Lower leg skin (tissue), 4 donors: Measurements from ENCODE around the gene ZNF492. TPM values are rescaled to one million over a fixed set of nuclear protein-coding genes. Genes with fewer than 3 reads are reported as not detected.

ENCODE experiments used
- DNase-seq, 2 donors: peaks; one replicate each; pipeline ENCODE4 v3.0.0-alpha.2; 2019; ENCODE audit warnings: low spot score in 2 of 2
- H3K4me3 ChIP-seq: fragments of 200-600 bp; sonication (generic); 2 replicates; pipeline ENCODE4 v1.5.1; 2017; ENCODE audit warnings: mild to moderate bottlenecking, low read depth; ENCODE audit not compliant: poor library complexity, severe bottlenecking
- CTCF ChIP-seq, 3 donors: fragments of 450-650 bp; IDR thresholded peaks; one replicate each; pipeline ENCODE4 v1.5.1; 2016; ENCODE audit warnings: antibody characterized with exemption in 3 of 3, mild to moderate bottlenecking in 3 of 3, moderate library complexity in 2 of 3
- POLR2A ChIP-seq, 2 donors: fragments of 450-650 bp; IDR thresholded peaks; one replicate each; pipeline ENCODE4 v1.6.1; 2016 to 2017; ENCODE audit warnings: antibody characterized with exemption in 2 of 2, mild to moderate bottlenecking in 1 of 2, moderate library complexity in 1 of 2
- WGBS, 2 donors: methylation state at CpG; one replicate each; pipeline ENCODE4 v1.1.5; 2018; 5-methylcytosine and 5-hydroxymethylcytosine counted together
- intact Hi-C: fragments of 100-400 bp; cut with DNase I; formaldehyde crosslinking; loops from one replicate; pipeline ENCODE4 v1.15.0; 2023; ENCODE audit warnings: low total_unique reads
- total RNA-seq, 4 donors: library from RNA; depleted of rRNA; stranded (reverse); fragments of >200 nt; gene quantifications; one replicate each; pipeline ENCODE4 v1.1.0, GENCODE V29; 2016

Gene ZNF492
- total RNA-seq, 4 donors from 2014 or later, result 0.08 to 0.84 (median 0.23) TPM

- WGBS, 2 donors, result 55 to 90% methylated on average over 2 of the region's 2 CpGs
- TF ChIP-seq POLR2A (IDR thresholded peaks at IDR 0.05) (no peak), CTCF (IDR thresholded peaks at IDR 0.05) (no peak)
- intact Hi-C loops, result no loop called here
- peak; percentile 4 to 62 for DNase-seq
- no peak overlapping the region for H3K4me3 ChIP-seq
These were observed 27.9 kb upstream of the ZNF492 start for GRCh38 chr19:22606212-22606553.

GRCh38 chr19:22606954-22607652 lies 27.0 kb upstream of the ZNF492 start:
- intact Hi-C loops, result no loop called here
- TF ChIP-seq CTCF (IDR thresholded peaks at IDR 0.05) (no peak), POLR2A (IDR thresholded peaks at IDR 0.05) (no peak)
- no peak overlapping the region for H3K4me3 ChIP-seq
- DNase-seq, result peak; percentile 4 to 71
- WGBS, 2 donors, result 67 to 71% methylated on average over 6 of the region's 6 CpGs

- 68 to 79% methylated on average over 18 of the region's 18 CpGs for WGBS, 2 donors
- intact Hi-C loops, result no loop called here
- DNase-seq, result peak in 1 of 2 donors; percentile 72
- TF ChIP-seq CTCF (IDR thresholded peaks at IDR 0.05) (no peak), POLR2A (IDR thresholded peaks at IDR 0.05) (no peak)
- no peak overlapping the region for H3K4me3 ChIP-seq
These were observed 26.3 kb upstream of the ZNF492 start for GRCh38 chr19:22607653-22608430.

- WGBS, 2 donors, result 68 to 81% methylated on average over 7 of the region's 7 CpGs
- peak in 1 of 2 donors; percentile 59 for DNase-seq
- no peak overlapping the region for H3K4me3 ChIP-seq
- intact Hi-C loops, result no loop called here
- no peak for TF ChIP-seq POLR2A (IDR thresholded peaks at IDR 0.05)
- no peak for TF ChIP-seq CTCF (IDR thresholded peaks at IDR 0.05)
These were observed 25.7 kb upstream of the ZNF492 start for GRCh38 chr19:22608441-22608840.

- WGBS, 2 donors, result 71 to 89% methylated on average over 3 to 4 of the region's 4 CpGs
- no peak overlapping the region for H3K4me3 ChIP-seq
- TF ChIP-seq POLR2A (IDR thresholded peaks at IDR 0.05) (no peak), CTCF (IDR thresholded peaks at IDR 0.05) (no peak)
- DNase-seq, result peak in 1 of 2 donors; percentile 70
- intact Hi-C loops, result no loop called here
These were observed 24.5 kb upstream of the ZNF492 start for GRCh38 chr19:22609630-22610029.
